ENCODE results near the gene C6orf118.

The C6orf118 gene

GRCh38 chr6:165308926-165309731 is at the start of gene C6orf118:
C6orf118 (minus strand) TSS chr6:165309605; CDS start chr6:165309586, 19 bp downstream.
- H4K20me1 ChIP-seq (ENCODE audit: insufficient read depth), result no peaks in the 10 kb centered on the region
- H3K27ac ChIP-seq, result no peak within 1 kb of the TSS
- H3K27me3 ChIP-seq (ENCODE audit: insufficient read depth, low read depth), result no peaks in the 10 kb centered on the region
- no peak within 1 kb of the TSS for H3K4me3 ChIP-seq (IDR thresholded peaks at IDR 0.05; ENCODE audit: insufficient read depth, low read depth, low read length)
- no peak within 1 kb of the TSS for H3K4me2 ChIP-seq
- no peaks in the 10 kb centered on the region for H3K79me2 ChIP-seq (ENCODE audit: insufficient read depth, low read depth)
- H2AFZ ChIP-seq (ENCODE audit: low read depth), result no peak within 1 kb of the TSS
- no peak within 1 kb of the TSS for H3K9ac ChIP-seq
- TF ChIP-seq CTCF (conservative IDR thresholded peaks at IDR 0.05; ENCODE audit: low read depth, low read length), result no peak
- no peaks in the 10 kb centered on the region for H3K4me1 ChIP-seq (ENCODE audit: low read depth, poor library complexity, severe bottlenecking)
- H3K36me3 ChIP-seq (ENCODE audit: insufficient read depth), result no peaks in the 10 kb centered on the region

GRCh38 chr6:165345700-165346099 is 36.3 kb upstream of the C6orf118 start:
- no peaks in the 10 kb centered on the region for H4K20me1 ChIP-seq (ENCODE audit: insufficient read depth)
- H3K36me3 ChIP-seq (ENCODE audit: insufficient read depth), result no peaks in the 10 kb centered on the region
- no peaks in the 10 kb centered on the region for H3K79me2 ChIP-seq (ENCODE audit: insufficient read depth, low read depth)
- no peak overlapping the region for H3K4me3 ChIP-seq (IDR thresholded peaks at IDR 0.05; ENCODE audit: insufficient read depth, low read depth, low read length)
- no peak for TF ChIP-seq CTCF (conservative IDR thresholded peaks at IDR 0.05; ENCODE audit: low read depth, low read length)
- no peak overlapping the region for H2AFZ ChIP-seq (ENCODE audit: low read depth)
- H3K27me3 ChIP-seq (ENCODE audit: insufficient read depth, low read depth), result no peaks in the 10 kb centered on the region
- H3K27ac ChIP-seq, result no peak overlapping the region
- no peaks in the 10 kb centered on the region for H3K4me1 ChIP-seq (ENCODE audit: low read depth, poor library complexity, severe bottlenecking)
- H3K9ac ChIP-seq, result no peak overlapping the region
- no peak overlapping the region for H3K4me2 ChIP-seq

- Histone ChIP-seq H3K36me3 (ENCODE audit: insufficient read depth) (no peaks in the 10 kb centered on the region), H2AFZ (ENCODE audit: low read depth) (no peak overlapping the region), H3K79me2 (ENCODE audit: insufficient read depth, low read depth) (no peaks in the 10 kb centered on the region), H3K4me3 (IDR thresholded peaks at IDR 0.05; ENCODE audit: insufficient read depth, low read depth, low read length) (no peak overlapping the region), H3K27ac (no peak overlapping the region), H3K27me3 (ENCODE audit: insufficient read depth, low read depth) (no peaks in the 10 kb centered on the region), H3K4me2 (no peak overlapping the region), H4K20me1 (ENCODE audit: insufficient read depth) (no peaks in the 10 kb centered on the region), H3K4me1 (ENCODE audit: low read depth, poor library complexity, severe bottlenecking) (no peaks in the 10 kb centered on the region), H3K9ac (no peak overlapping the region)
- no peak for TF ChIP-seq CTCF (conservative IDR thresholded peaks at IDR 0.05; ENCODE audit: low read depth, low read length)
These were observed 31.1 kb upstream of the C6orf118 start for GRCh38 chr6:165340532-165340931.

GRCh38 chr6:165325609-165326008 is 16.2 kb upstream of the C6orf118 start:
- H3K27me3 ChIP-seq (ENCODE audit: insufficient read depth, low read depth), result no peaks in the 10 kb centered on the region
- no peak overlapping the region for H3K4me3 ChIP-seq (IDR thresholded peaks at IDR 0.05; ENCODE audit: insufficient read depth, low read depth, low read length)
- H3K27ac ChIP-seq, result no peak overlapping the region
- H2AFZ ChIP-seq (ENCODE audit: low read depth), result no peak overlapping the region
- TF ChIP-seq CTCF (conservative IDR thresholded peaks at IDR 0.05; ENCODE audit: low read depth, low read length), result no peak
- no peak overlapping the region for H3K9ac ChIP-seq
- H3K79me2 ChIP-seq (ENCODE audit: insufficient read depth, low read depth), result no peaks in the 10 kb centered on the region
- no peaks in the 10 kb centered on the region for H3K4me1 ChIP-seq (ENCODE audit: low read depth, poor library complexity, severe bottlenecking)
- H3K36me3 ChIP-seq (ENCODE audit: insufficient read depth), result no peaks in the 10 kb centered on the region
- no peaks in the 10 kb centered on the region for H4K20me1 ChIP-seq (ENCODE audit: insufficient read depth)
- no peak overlapping the region for H3K4me2 ChIP-seq

Data from KMS-11 (cell line).